ENCODE data around the gene FIBCD1.
"Not testable (repeated sequence)": the region's sequence is repeated elsewhere in the genome, so short reads cannot be mapped to it uniquely, and the experiment has no call there.

FIBCD1 gene

GRCh38 chr9:130921300-130921988 is 17.6 kb downstream of the FIBCD1 start:
- DNase-seq, result no peak

GRCh38 chr9:130920762-130921299 is 18.2 kb downstream of the FIBCD1 start:
- DNase-seq, result no peak

GRCh38 chr9:130920233-130920632 is 18.8 kb downstream of the FIBCD1 start:
- DNase-seq, result no peak

- DNase-seq, result no peak
These were observed 19.4 kb downstream of the FIBCD1 start for GRCh38 chr9:130919559-130920145.

GRCh38 chr9:130918826-130919558 is 20.1 kb downstream of the FIBCD1 start:
- DNase-seq, result no peak

- DNase-seq, result no peak
These were observed 20.8 kb downstream of the FIBCD1 start for GRCh38 chr9:130918101-130918825.

- no peak for DNase-seq
These were observed 21.7 kb downstream of the FIBCD1 start for GRCh38 chr9:130917168-130917960.

- no peak for DNase-seq
These were observed 24.0 kb downstream of the FIBCD1 start for GRCh38 chr9:130915096-130915447.

- DNase-seq, result no peak
These were observed 24.5 kb downstream of the FIBCD1 start for GRCh38 chr9:130914417-130915095.

- no peak for DNase-seq
These were observed 25.2 kb downstream of the FIBCD1 start for GRCh38 chr9:130913599-130914416.

GRCh38 chr9:130912932-130913598 is 26.0 kb downstream of the FIBCD1 start:
- peak; percentile 25 for DNase-seq

- DNase-seq, result no peak
These were observed 27.6 kb downstream of the FIBCD1 start for GRCh38 chr9:130911254-130912049.

GRCh38 chr9:130910670-130911069 is 28.4 kb downstream of the FIBCD1 start:
- DNase-seq, result not testable (repeated sequence)

GRCh38 chr9:130910041-130910440 is 29.0 kb downstream of the FIBCD1 start:
- DNase-seq, result not testable (repeated sequence)

GRCh38 chr9:130908878-130909355 is 30.1 kb downstream of the FIBCD1 start:
- no peak for DNase-seq

- no peak for DNase-seq
These were observed 30.7 kb downstream of the FIBCD1 start for GRCh38 chr9:130908146-130908877.

GRCh38 chr9:130906735-130907416 is 32.2 kb downstream of the FIBCD1 start:
- no peak for DNase-seq
